Right renal cortex interstitium (tissue), 3 donors: ENCODE results near the gene FHIT. TPM values are rescaled to one million over a fixed set of nuclear protein-coding genes. Genes with fewer than 3 reads are reported as not detected.

Experiments used
- DNase-seq, 3 donors: peaks; one replicate each; pipeline ENCODE4 v3.0.0-alpha.2; 2013; ENCODE audit warnings: low read depth in 3 of 3, low spot score in 2 of 3
- polyA plus RNA-seq, 3 donors: library from polyadenylated mRNA; unstranded; fragments of 120-200 nt; gene quantifications; one replicate each; pipeline ENCODE4 v1.2.1, GENCODE V29; 2013; ENCODE audit not compliant: insufficient read length in 3 of 3

Gene FHIT
- polyA plus RNA-seq, 3 donors = 24.9 to 26.4 (median 25.9) TPM

DNA sequence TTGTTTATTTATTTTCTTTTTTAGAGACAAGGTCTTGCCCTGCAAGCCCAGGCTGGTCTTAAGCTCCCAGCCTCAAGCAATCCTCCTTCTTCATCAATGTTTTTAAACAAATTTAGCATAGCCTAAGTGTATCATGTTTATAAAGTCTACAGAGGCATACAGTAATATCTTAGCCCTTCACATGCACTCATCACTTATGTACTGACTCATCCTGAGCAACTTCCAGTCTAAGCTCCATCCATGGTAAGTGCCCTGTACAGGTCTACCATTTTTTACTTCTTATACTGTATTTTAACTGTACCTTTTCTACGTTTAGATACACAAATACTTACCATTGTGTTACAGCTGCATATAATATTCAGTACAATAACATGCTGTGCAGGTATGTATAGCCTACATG, 860.0 kb downstream of the FHIT start:
- no peak for DNase-seq

DNA sequence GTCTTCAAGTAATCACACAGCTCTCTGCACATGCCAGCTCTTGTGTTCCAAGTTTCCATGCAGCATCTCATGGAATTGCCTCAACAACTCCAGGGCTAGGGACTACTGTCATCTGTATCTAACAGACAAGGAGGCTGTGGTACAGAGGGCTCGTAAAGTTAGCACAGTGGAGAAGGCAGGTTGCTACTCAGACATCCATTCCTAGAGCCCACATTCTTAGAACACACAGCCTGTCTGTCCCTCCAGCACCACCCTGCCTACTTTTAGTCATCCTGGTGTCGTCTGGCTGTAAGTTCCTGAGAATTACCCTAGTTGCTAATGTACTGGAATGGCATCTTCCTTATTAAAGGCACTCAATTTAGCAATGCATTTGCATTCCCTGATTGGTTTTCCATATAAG, 862.5 kb downstream of the FHIT start:
- DNase-seq = no peak

GRCh38 chr3:60386306-60386705, 864.9 kb downstream of the FHIT start:
- DNase-seq = no peak

- peak in 2 of 3 donors; percentile 3 to 7 for DNase-seq
Observed at GRCh38 chr3:60384341-60384740, 866.9 kb downstream of the FHIT start.

GRCh38 chr3:60383345-60383744, 867.9 kb downstream of the FHIT start:
- no peak for DNase-seq

DNA sequence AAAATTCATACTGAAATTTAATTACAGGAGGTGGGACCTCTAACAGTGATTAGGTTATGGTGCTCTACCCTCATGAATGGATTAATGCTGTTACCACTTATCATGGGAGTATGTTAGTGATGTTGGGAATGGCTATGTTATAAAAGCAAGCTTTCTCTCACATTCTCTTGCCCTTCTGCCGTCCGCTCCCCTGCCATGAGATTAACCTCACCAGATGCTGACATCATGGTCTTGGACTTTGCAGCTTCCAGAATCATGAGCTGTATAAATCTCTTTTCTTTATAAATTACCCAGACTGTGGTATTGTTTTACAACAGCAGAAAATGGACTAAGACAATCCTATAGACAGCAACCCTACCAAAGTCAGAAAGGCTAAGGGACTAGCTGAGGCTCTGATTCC, 884.8 kb downstream of the FHIT start:
- DNase-seq = no peak

DNA sequence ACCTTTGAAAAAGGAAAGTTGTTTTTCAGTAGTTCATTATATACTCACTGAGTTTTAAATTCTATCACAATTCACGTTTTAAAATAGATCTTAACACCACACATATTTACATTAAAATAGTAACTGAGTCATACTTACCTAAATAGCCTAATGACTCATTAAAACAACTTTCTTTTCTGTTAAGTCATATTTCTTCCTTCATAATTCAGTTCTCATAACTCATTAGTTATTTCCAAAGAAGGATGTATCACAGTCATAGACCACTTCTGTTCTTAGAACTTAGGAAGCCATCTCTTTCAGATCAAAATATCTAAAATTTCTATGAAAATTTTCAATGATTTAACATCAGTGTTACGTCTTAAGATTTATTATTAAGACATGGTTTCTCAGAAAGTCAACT, 885.9 kb downstream of the FHIT start:
- DNase-seq = no peak

DNA sequence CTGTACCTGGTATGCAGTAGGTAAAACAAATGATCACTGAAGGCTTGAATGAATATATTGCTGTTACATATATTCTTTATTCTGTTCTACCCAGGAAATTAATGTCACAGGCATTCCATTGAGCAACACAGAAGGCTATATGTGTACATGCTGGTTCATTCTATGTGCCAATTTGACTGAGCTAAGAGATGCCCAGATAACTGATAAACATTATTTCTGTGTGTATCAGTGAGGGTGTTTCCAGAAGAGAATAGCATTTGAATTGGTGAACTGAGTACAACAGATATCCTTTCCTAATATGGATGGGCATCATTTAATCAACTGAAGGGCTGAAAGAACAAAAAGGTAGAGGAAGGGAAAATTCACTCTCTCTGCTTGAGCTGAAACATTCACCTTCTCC, 886.8 kb downstream of the FHIT start:
- no peak for DNase-seq

GRCh38 chr3:60363817-60364216, 887.4 kb downstream of the FHIT start:
- no peak for DNase-seq

DNA sequence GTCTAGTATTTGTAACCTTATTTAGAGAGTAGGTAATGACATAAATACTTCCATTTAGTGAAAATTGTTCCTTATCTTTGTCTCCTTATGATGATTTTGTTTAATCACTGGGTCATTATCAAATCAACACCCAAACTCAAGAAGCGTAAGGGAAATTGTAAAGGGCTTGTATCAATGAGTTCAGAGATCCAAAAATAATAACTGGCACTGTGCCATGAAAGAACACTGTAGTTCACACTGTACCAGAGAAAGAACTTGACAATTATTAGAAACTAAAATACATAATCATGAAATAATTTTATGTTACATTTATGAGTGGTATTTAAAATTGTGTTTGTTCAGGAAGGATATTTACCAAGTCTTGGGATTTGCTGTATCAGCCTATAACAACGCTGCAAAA, 895.4 kb downstream of the FHIT start:
- no peak for DNase-seq

GRCh38 chr3:60351481-60351880, 899.8 kb downstream of the FHIT start:
- no peak for DNase-seq

- DNase-seq = no peak
Observed at GRCh38 chr3:60344340-60344739, 906.9 kb downstream of the FHIT start.

DNA sequence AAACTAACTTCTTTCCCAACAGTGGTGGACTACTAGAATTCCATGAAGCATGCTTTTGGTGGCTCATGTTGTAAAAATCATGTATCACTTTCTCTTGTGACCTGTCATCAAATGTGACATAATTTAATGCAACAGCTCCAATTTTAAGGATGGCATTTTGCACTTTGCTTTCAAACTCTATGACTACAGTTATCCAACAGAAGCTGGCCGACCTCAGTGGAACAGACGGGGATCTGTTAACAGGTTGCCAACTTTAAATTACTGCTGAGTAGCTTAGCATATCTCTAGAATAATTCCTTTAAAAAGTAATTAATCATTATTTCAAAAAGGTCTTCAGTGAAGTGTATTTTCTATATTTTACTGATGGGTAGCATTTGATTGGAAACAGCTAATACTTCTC, 907.4 kb downstream of the FHIT start:
- no peak for DNase-seq

DNA sequence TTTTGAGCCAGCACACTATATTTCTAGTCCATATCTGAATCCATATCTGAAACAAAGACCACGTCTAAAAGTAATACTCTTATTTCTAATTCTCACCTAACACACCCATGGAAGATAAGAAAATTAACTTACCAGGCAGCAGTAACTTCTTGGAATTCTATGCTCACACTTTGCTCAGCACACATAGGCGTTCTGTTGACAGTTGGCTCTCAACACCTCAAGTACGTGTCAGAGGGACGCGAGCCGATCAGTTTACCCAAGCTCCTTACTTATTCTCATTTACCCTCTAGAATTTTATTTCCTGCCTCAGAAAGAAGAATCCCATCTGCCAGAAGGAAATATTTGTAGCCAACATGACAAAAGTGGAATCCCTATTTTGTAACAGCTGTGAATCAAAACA, 911.9 kb downstream of the FHIT start:
- no peak for DNase-seq

DNA sequence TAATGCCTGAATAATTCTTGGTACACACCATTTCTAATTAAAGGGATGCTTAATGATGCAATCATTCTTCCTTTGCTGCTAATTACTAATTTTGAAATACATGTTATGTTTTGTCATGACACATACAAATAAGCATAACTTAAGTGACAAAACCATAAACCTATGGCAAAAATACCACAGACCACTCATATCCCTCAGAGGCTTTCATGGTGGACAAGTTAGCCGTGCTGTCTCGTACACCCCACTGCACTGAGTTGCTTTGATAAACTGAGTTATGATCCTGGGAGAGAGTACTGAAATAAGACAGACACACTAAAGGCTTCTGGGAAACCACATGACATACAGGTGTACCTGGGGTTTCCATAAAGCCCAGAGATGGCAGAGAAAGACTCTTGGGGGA, 913.8 kb downstream of the FHIT start:
- no peak for DNase-seq

- DNase-seq = no peak
Observed at GRCh38 chr3:60336061-60336460, 915.2 kb downstream of the FHIT start.

- DNase-seq = no peak
Observed at GRCh38 chr3:60333710-60334109, 917.5 kb downstream of the FHIT start.

DNA sequence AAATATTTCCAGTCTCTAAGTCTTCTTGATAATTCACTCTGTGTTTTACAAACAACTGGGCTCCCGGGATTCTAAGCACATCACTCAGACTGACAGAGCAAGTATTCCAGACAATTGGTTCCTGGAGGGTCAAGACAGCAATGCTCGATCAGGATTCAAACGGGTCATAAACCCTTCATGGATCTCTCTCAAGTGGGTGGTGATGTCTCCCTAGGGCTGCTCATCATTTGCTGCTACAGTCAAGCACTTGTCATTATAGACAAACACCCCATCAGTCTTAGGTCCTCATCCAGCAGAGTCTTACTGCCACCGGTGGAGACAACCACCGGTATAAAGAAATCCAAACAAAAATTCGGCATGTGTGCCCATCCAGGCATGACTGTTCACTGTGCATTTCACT, 921.1 kb downstream of the FHIT start:
- no peak for DNase-seq

DNA sequence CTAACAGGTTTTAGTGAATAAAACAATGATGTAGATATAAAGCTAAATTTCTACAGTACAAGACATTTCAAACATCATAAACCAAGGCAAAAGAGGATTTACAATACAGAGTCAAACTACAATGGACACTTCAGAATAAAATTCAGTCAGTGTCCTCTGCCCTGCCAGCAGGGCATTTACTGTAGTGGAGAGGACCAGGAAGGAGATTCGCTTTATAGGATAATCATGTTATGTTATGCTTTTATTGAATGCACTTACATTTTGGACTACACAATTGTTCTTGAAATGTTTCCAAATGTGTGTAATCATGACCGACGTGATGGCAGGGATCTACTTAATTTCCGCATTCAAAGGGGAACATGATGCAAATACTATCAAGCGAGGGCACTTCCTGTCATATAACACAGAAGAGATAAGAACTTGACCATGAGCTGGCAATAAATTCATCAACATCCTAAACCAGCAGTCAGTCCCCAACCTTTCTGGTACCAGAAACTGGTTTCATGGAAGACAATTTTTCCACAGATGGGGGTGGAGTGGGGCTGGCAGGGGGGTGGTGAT, 925.6 kb downstream of the FHIT start:
- no peak for DNase-seq

DNA sequence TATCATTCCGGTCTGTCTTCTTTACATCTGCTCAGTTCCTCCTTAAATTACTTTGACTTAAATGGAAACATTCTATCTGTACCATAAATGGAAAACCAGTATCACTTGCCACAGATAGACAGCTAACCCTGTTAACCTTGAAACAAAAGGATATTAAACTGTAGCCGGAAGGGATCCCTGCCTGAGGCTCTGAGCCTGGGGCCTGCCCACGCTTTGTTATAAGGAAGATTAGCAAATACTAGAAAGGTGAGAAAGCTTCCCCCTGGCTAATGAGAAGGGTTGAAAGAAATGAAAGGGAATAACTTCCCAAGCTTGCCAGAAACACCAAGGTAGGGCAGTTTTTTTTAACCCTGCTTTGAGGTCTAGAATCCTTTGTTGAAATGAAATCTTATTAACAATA, 927.6 kb downstream of the FHIT start:
- no peak for DNase-seq

DNA sequence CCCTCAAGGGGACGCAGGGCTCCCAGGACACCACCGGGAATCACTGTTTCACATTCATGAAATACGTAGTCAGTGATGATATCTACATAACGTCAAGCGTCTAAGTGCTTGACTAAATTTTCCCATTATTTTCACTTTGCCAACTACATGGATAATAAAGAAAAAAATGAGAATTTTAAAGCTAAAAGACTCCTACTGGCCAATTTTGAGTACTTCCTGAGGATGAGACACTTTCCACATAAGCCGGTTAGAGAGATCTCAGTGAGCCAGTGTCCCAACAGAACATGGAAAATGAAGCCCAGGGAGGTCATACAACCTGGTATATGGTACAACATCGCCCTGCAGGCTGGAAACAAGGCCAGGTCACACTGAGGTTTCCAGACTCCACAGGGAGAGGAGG, 928.1 kb downstream of the FHIT start:
- DNase-seq = no peak

- DNase-seq = no peak
Observed at GRCh38 chr3:60322298-60322856, 928.9 kb downstream of the FHIT start.

DNA sequence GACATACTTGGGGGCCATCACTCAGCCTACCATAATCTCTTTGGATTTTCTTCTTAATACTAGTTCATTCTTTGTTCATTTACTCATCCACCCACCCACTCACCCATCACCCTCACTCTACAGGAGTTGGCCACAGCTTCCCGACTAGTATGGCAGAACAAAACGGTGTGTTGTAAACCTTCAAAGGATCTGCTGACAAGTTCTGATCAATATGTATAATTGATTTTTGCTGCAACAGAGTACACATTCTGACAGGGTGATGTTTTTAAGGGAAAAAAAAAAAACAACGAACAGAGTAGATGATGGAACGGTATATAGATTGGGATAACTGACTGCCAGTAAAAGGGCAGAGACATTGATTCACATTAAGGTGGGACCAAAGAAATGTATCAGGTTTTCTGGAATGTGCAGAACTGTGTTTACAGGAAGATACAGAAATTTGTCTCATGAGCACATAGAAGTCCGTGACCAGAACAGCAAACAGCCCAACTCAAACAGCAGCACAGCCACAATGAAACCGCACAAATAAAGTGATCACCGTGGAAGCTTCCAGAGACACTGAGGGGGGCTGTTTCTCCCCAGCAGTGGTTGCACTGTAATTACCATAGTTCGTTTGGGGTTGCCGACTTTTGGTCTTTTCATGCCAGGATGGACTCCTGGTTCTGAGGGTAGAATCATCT, 931.9 kb downstream of the FHIT start:
- DNase-seq = no peak
